Prostate gland (tissue), 2 donors: ENCODE results near the gene EIF2D. TPM values are rescaled to one million over a fixed set of nuclear protein-coding genes. Genes with fewer than 3 reads are reported as not detected.
A peak's percentile ranks its signal among the peaks of the same experiment; 100 is the strongest.

ENCODE experiments used
- DNase-seq: peaks from one replicate; pipeline ENCODE4 v3.0.0-alpha.2; 2019; ENCODE audit warnings: low spot score
- H3K27ac ChIP-seq, 2 donors: fragments of 200-600 bp; sonication (generic); 2 replicates each; pipeline ENCODE4 v1.5.1; 2017 to 2019
- H3K27me3 ChIP-seq: fragments of 200-600 bp; sonication (generic); replicated peaks from 2 replicates; pipeline ENCODE4 v1.5.1; 2019; ENCODE audit not compliant: insufficient read depth
- H3K36me3 ChIP-seq, 2 donors: fragments of 200-600 bp; sonication (generic); 1 replicate in 1 of 2; 2 replicates in 1 of 2; pipeline versions ENCODE4 v1.5.1 to v1.8.1; 2017 to 2019
- H3K4me1 ChIP-seq: fragments of 200-600 bp; sonication (generic); replicated peaks from 2 replicates; pipeline ENCODE4 v1.5.1; 2019
- H3K4me3 ChIP-seq, 2 donors: fragments of 200-600 bp; sonication (generic); 2 replicates each; pipeline ENCODE4 v1.5.1; 2017 to 2019
- H3K9me3 ChIP-seq: fragments of 200-600 bp; sonication (generic); 2 replicates; pipeline ENCODE4 v1.5.1; 2017
- POLR2A ChIP-seq: fragments of 450-650 bp; IDR thresholded peaks from one replicate; pipeline ENCODE4 v1.6.1; 2016; ENCODE audit warnings: antibody characterized with exemption, mild to moderate bottlenecking
- POLR2AphosphoS5 ChIP-seq: sonication (generic); formaldehyde crosslinking; IDR thresholded peaks from one replicate; pipeline ENCODE4 v1.6.1; 2017; ENCODE audit warnings: antibody characterized with exemption
- WGBS: methylation state at CpG from one replicate; pipeline ENCODE4 v1.1.5; 2018; 5-methylcytosine and 5-hydroxymethylcytosine counted together
- intact Hi-C: fragments of 100-400 bp; cut with DNase I; formaldehyde crosslinking; loops from one replicate; pipeline ENCODE4 v1.14.2; 2022
- total RNA-seq, 2 donors: library from RNA; depleted of rRNA; stranded (reverse); fragments of >200 nt; gene quantifications; one replicate each; pipeline ENCODE4 v1.1.0, GENCODE V29; 2016
- TF ChIP-seq, protein P1 (sequence below), 4 experiments: fragments of 200-600 bp in 2 of 4; fragments of 450-650 bp in 2 of 4; sonication (generic) in 2 of 4; IDR thresholded peaks; 1 replicate in 3 of 4; 2 replicates in 1 of 4; pipeline ENCODE4 v1.5.1; 2016 to 2019; ENCODE audit warnings: antibody characterized with exemption in 4 of 4, mild to moderate bottlenecking in 2 of 4, moderate library complexity in 2 of 4

Gene EIF2D, protein sequence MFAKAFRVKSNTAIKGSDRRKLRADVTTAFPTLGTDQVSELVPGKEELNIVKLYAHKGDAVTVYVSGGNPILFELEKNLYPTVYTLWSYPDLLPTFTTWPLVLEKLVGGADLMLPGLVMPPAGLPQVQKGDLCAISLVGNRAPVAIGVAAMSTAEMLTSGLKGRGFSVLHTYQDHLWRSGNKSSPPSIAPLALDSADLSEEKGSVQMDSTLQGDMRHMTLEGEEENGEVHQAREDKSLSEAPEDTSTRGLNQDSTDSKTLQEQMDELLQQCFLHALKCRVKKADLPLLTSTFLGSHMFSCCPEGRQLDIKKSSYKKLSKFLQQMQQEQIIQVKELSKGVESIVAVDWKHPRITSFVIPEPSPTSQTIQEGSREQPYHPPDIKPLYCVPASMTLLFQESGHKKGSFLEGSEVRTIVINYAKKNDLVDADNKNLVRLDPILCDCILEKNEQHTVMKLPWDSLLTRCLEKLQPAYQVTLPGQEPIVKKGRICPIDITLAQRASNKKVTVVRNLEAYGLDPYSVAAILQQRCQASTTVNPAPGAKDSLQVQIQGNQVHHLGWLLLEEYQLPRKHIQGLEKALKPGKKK
- 10 to 100 TPM; 42.8 to 60.2 TPM for total RNA-seq

DNA sequence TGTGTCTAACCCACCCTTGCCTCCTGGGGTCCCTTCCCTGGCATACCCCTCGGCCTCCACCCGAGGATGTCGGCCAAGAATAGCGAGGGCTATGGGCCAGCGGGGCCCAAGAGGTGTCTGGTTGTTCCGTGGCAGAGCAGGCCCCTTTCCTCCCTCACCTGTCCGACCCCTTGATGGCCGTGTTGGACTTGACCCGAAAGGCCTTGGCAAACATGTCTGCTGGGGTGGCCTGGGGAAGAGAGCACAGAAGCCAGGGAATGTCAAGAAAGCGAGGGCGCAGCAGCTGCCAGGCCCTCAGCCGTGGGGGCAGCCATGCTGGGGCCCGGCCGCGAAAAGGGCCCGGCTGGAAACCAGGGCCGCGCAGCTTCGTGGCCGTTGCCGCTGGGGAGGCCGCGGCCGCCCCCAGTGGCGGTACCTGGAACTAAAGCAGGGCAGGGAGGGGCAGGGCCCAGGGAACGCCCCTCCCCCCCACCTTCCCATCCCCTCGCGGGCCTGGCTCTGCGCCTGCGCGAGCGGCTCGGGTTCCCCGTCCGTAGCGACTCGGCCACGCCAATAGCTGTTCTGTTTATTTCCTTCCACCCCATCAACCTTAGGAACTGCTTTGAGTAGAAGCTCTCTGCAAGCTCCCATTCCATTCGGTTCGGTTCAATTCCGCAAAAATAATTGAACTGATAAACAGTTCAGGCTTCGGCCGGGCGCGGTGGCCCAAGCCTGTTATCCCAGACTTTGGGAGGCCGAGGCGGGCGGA lies at the start of gene EIF2D:
Gene EIF2D, minus strand, starts transcription at position 337 of the 748 bp plus-strand sequence. Its CDS starts 123 bp downstream, at position 214.
- WGBS: 5% methylated on average over 48 of the region's 48 CpGs

DNA sequence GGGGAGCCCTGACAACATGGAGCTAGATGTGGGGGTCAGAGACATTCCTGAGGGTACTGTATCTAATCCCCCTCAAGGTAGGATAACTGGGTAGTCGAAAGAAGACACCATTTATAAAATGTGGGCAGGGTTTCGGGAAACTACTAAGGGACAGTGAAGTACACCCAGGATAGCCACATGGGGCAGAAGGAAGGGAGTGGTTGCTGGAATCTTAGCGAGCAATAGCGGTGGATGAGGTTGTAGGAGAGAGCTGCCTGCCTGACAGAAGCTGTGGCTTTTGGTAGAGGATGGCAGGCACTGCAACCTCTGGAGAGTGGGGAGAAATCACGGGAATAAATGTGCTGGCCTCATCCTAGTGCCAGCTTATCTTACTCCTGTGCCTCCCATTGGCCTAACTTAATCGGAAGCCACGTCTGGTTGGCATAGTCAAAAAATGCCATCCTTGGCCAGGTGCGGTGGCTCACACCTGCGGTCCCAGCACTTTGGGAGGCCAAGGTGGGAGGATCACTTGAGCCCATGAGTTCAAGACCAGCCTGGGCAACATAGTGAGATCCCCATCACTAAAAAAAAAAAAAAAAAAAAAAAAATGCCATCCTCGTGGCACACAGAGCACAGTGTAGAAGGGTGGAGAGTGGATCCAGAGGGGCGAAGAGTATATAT lies 49.0 kb upstream of the EIF2D start:
- no peak overlapping the region for H3K4me3 ChIP-seq
- no peak overlapping the region for H3K27ac ChIP-seq
- 90% methylated on average over 11 of the region's 11 CpGs for WGBS
- TF ChIP-seq POLR2AphosphoS5: no peak
- TF ChIP-seq, protein P1, sequence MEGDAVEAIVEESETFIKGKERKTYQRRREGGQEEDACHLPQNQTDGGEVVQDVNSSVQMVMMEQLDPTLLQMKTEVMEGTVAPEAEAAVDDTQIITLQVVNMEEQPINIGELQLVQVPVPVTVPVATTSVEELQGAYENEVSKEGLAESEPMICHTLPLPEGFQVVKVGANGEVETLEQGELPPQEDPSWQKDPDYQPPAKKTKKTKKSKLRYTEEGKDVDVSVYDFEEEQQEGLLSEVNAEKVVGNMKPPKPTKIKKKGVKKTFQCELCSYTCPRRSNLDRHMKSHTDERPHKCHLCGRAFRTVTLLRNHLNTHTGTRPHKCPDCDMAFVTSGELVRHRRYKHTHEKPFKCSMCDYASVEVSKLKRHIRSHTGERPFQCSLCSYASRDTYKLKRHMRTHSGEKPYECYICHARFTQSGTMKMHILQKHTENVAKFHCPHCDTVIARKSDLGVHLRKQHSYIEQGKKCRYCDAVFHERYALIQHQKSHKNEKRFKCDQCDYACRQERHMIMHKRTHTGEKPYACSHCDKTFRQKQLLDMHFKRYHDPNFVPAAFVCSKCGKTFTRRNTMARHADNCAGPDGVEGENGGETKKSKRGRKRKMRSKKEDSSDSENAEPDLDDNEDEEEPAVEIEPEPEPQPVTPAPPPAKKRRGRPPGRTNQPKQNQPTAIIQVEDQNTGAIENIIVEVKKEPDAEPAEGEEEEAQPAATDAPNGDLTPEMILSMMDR (IDR thresholded peaks at IDR 0.05): no peak
- no peak for TF ChIP-seq POLR2A
- H3K27me3 ChIP-seq: no peaks in the 10 kb centered on the region
- DNase-seq: no peak
- intact Hi-C loops: no loop called here
- H3K9me3 ChIP-seq: no peaks in the 10 kb centered on the region
- H3K36me3 ChIP-seq: no peaks in the 10 kb centered on the region
- H3K4me1 ChIP-seq: no peaks in the 10 kb centered on the region

More for the DNA sequence above, at the start of gene EIF2D:
- H3K27ac ChIP-seq: peak within 1 kb of the TSS; percentile 76 to 85
- no peaks in the 10 kb centered on the region for H3K36me3 ChIP-seq
- intact Hi-C loops: no loop called here
- H3K9me3 ChIP-seq: no peaks in the 10 kb centered on the region
- peak within 1 kb of the TSS; percentile 47 to 66 for H3K4me3 ChIP-seq
- H3K4me1 ChIP-seq: peaks cover 5% of the 10 kb centered on the region
- DNase-seq: peak; percentile 92
- TF ChIP-seq POLR2A (peak; percentile 64), POLR2AphosphoS5 (peak; percentile 92)
- TF ChIP-seq, protein P1 (IDR thresholded peaks at IDR 0.05): peak; percentile 92 to 99 (median 96)
- H3K27me3 ChIP-seq: no peaks in the 10 kb centered on the region

GRCh38 chr1:206660136-206660535 lies 47.9 kb upstream of the EIF2D start:
- H3K4me1 ChIP-seq: no peaks in the 10 kb centered on the region
- H3K9me3 ChIP-seq: no peaks in the 10 kb centered on the region
- no peak overlapping the region for H3K4me3 ChIP-seq
- TF ChIP-seq POLR2A (no peak), POLR2AphosphoS5 (no peak)
- TF ChIP-seq, protein P1 (IDR thresholded peaks at IDR 0.05): no peak
- H3K27ac ChIP-seq: no peak overlapping the region
- intact Hi-C loops: no loop called here
- no peak for DNase-seq
- no peaks in the 10 kb centered on the region for H3K27me3 ChIP-seq
- no peaks in the 10 kb centered on the region for H3K36me3 ChIP-seq
- 97% methylated on average over 4 of the region's 4 CpGs for WGBS

DNA sequence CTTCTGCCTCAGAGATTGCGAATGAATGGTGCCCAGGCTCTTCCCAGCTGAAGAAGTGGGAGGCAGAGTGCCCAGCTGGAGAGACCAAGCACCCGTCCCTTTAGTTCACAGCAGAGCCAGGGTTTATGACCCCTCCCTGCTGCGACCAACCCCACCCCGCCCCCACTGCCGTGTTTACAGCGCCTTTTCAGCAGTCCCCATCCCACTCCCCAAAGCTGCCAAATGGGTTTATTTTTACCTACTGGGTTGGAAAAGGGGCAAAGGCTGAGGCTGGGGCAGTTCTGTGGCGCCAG lies 46.7 kb upstream of the EIF2D start:
- no peaks in the 10 kb centered on the region for H3K4me1 ChIP-seq
- no peaks in the 10 kb centered on the region for H3K9me3 ChIP-seq
- H3K27ac ChIP-seq: no peak overlapping the region
- TF ChIP-seq, protein P1 (IDR thresholded peaks at IDR 0.05): no peak
- TF ChIP-seq POLR2A (no peak), POLR2AphosphoS5 (no peak)
- no peaks in the 10 kb centered on the region for H3K27me3 ChIP-seq
- WGBS: 71% methylated on average over 7 of the region's 7 CpGs
- H3K36me3 ChIP-seq: no peaks in the 10 kb centered on the region
- no peak overlapping the region for H3K4me3 ChIP-seq
- intact Hi-C loops: no loop called here
- no peak for DNase-seq
